ENCODE results near the gene EVX2. TPM values are rescaled to one million over a fixed set of nuclear protein-coding genes. Genes with fewer than 3 reads are reported as not detected.

EVX2 gene
- total RNA-seq, 1 donor from 2014 or later = not detected

- peaks cover 3% of the 10 kb centered on the region for H3F3A ChIP-seq (ENCODE audit: low read depth)
- Mint-ChIP-seq H3K4me3 (no peak overlapping the region), H3K9me3 (peaks cover 5% of the 10 kb centered on the region), H3K4me1 (peaks cover 10% of the 10 kb centered on the region), H3K36me3 (no peaks in the 10 kb centered on the region), H3K27me3 (ENCODE audit: insufficient read depth, low read depth) (peaks cover 91% of the 10 kb centered on the region), H3K27ac (no peak overlapping the region)
- no peak overlapping the region for H2AFZ ChIP-seq (replicated peaks)
- TF ChIP-seq EZH2 (IDR thresholded peaks at IDR 0.05) (peak; percentile 89), CTCF (IDR thresholded peaks at IDR 0.05) (no peak), EZH2phosphoT487 (IDR thresholded peaks at IDR 0.05) (peak; percentile 88)
- no peaks in the 10 kb centered on the region for H3K79me2 ChIP-seq (ENCODE audit: low read depth)
- H3K4me2 ChIP-seq = no peak overlapping the region
- no peaks in the 10 kb centered on the region for H3K36me3 ChIP-seq
- H3K27me3 ChIP-seq = peaks cover 100% of the 10 kb centered on the region
- no peak for DNase-seq (ENCODE audit: low spot score)
- H3K4me1 ChIP-seq = peaks cover 12% of the 10 kb centered on the region
- peaks cover 68% of the 10 kb centered on the region for H4K20me1 ChIP-seq (ENCODE audit: low read depth)
- H3K9me3 ChIP-seq (ENCODE audit: low read depth) = no peaks in the 10 kb centered on the region
- no peak overlapping the region for H3K27ac ChIP-seq
- no peak overlapping the region for H3K9ac ChIP-seq
- H3K4me3 ChIP-seq = no peak overlapping the region
These were observed 12.2 kb downstream of the EVX2 start for GRCh38 chr2:176071330-176072291.

- Histone ChIP-seq H3K4me2 (peak overlapping the region; percentile 76), H3K4me3 (no peak overlapping the region), H3F3A (ENCODE audit: low read depth) (no peaks in the 10 kb centered on the region), H3K9me3 (ENCODE audit: low read depth) (no peaks in the 10 kb centered on the region), H3K4me1 (peaks cover 12% of the 10 kb centered on the region), H3K36me3 (no peaks in the 10 kb centered on the region), H3K27me3 (peaks cover 100% of the 10 kb centered on the region), H3K9ac (no peak overlapping the region), H2AFZ (replicated peaks) (peak overlapping the region; percentile 18), H4K20me1 (ENCODE audit: low read depth) (peaks cover 51% of the 10 kb centered on the region), H3K79me2 (ENCODE audit: low read depth) (no peaks in the 10 kb centered on the region), H3K27ac (no peak overlapping the region)
- Mint-ChIP-seq H3K4me3 (peak overlapping the region; percentile 58), H3K4me1 (peaks cover 13% of the 10 kb centered on the region), H3K27ac (no peak overlapping the region), H3K9me3 (peaks cover 9% of the 10 kb centered on the region), H3K36me3 (no peaks in the 10 kb centered on the region), H3K27me3 (ENCODE audit: insufficient read depth, low read depth) (peaks cover 81% of the 10 kb centered on the region)
- peak; percentile 68 for TF ChIP-seq EZH2 (IDR thresholded peaks at IDR 0.05)
- peak; percentile 66 for TF ChIP-seq EZH2phosphoT487 (IDR thresholded peaks at IDR 0.05)
- TF ChIP-seq CTCF (IDR thresholded peaks at IDR 0.05) = no peak
- DNase-seq (ENCODE audit: low spot score) = peak; percentile 54
These were observed 15.3 kb downstream of the EVX2 start for GRCh38 chr2:176068419-176068832.

- no peaks in the 10 kb centered on the region for H3K36me3 ChIP-seq
- peak overlapping the region; percentile 73 for H3K4me3 Mint-ChIP-seq
- DNase-seq (ENCODE audit: low spot score) = peak; percentile 45
- no peaks in the 10 kb centered on the region for H3K79me2 ChIP-seq (ENCODE audit: low read depth)
- no peaks in the 10 kb centered on the region for H3F3A ChIP-seq (ENCODE audit: low read depth)
- peak overlapping the region; percentile 77 for H2AFZ ChIP-seq (replicated peaks)
- no peak overlapping the region for H3K9ac ChIP-seq
- H3K27me3 Mint-ChIP-seq (ENCODE audit: insufficient read depth, low read depth) = peaks cover 76% of the 10 kb centered on the region
- no peak overlapping the region for H3K27ac Mint-ChIP-seq
- no peaks in the 10 kb centered on the region for H3K9me3 ChIP-seq (ENCODE audit: low read depth)
- peaks cover 100% of the 10 kb centered on the region for H3K27me3 ChIP-seq
- H3K4me3 ChIP-seq = peak overlapping the region; percentile 34
- TF ChIP-seq EZH2 (IDR thresholded peaks at IDR 0.05) (peak; percentile 74), CTCF (IDR thresholded peaks at IDR 0.05) (no peak), EZH2phosphoT487 (IDR thresholded peaks at IDR 0.05) (peak; percentile 56)
- H3K27ac ChIP-seq = no peak overlapping the region
- H4K20me1 ChIP-seq (ENCODE audit: low read depth) = peaks cover 45% of the 10 kb centered on the region
- H3K9me3 Mint-ChIP-seq = peaks cover 9% of the 10 kb centered on the region
- peaks cover 13% of the 10 kb centered on the region for H3K4me1 Mint-ChIP-seq
- no peaks in the 10 kb centered on the region for H3K36me3 Mint-ChIP-seq
- peaks cover 12% of the 10 kb centered on the region for H3K4me1 ChIP-seq
- peak overlapping the region; percentile 76 for H3K4me2 ChIP-seq
These were observed 16.0 kb downstream of the EVX2 start for GRCh38 chr2:176067589-176068418.

All from neural progenitor cell (in vitro differentiated cells).